Measurements from ENCODE around the gene HPS5.
A peak's percentile ranks its signal among the peaks of the same experiment; 100 is the strongest.
"Not testable (repeated sequence)": the region's sequence is repeated elsewhere in the genome, so short reads cannot be mapped to it uniquely, and the experiment has no call there.

HPS5 gene

DNA sequence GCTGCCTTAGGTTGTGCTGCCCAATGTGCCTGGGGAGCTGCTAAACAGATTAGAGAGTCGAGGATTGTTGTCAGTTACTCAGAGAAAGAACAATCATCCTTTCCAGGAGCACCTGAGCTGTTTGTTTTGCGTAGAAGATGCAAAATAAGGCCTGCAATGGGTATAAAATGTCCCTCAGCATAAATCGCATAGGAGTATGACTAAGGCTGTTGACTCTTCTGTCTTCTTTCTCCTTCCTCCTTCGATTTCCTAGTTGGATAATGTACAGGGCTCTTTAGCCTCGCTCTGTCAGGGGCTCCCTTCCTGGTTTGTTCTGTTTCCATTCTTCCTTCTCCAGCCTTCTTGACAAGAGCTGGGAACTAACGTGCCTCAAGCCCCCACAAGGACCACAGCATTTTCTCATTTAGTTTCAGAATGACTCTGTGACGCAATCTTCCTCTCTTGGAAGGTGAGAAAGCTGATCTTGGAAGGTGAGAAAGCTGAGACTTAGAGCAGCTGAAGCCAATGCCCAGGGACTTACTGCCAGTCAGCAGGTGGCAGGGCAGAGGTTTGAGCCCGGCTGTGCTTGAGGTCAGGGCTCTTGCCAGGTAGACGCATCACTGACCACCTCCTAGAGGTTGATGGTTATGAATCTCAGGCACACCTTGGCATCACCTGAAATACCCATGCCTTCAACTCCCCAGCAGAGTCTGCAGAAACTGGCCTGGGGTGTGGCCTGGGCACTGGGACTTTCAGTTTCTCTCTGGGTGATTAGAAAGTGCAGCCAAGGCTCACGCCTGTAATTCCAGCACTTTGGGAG lies 54.4 kb downstream of the HPS5 start:
- not testable (repeated sequence) for DNase-seq

DNA sequence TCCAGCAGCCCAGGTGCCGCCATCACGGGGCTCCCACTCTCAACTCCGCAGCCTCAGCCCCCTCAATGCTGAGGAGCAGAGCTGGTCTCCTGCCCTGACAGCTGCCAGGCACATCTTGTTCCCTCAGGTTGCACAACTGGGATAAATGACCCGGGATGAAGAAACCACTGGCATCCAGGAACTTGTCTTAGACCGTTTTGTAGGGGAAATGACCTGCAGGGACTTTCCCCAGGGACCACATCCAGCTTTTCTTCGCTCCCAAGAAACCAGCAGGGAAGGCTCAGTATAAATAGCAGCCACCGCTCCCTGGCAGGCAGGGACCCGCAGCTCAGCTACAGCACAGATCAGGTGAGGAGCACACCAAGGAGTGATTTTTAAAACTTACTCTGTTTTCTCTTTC lies 56.0 kb downstream of the HPS5 start, which contains the start of gene SAA1:
TSS of gene SAA1 (plus strand) at position 316 of the 400 bp plus-strand sequence. CDS start 624 bp downstream, outside the sequence.
- no peak for DNase-seq

DNA sequence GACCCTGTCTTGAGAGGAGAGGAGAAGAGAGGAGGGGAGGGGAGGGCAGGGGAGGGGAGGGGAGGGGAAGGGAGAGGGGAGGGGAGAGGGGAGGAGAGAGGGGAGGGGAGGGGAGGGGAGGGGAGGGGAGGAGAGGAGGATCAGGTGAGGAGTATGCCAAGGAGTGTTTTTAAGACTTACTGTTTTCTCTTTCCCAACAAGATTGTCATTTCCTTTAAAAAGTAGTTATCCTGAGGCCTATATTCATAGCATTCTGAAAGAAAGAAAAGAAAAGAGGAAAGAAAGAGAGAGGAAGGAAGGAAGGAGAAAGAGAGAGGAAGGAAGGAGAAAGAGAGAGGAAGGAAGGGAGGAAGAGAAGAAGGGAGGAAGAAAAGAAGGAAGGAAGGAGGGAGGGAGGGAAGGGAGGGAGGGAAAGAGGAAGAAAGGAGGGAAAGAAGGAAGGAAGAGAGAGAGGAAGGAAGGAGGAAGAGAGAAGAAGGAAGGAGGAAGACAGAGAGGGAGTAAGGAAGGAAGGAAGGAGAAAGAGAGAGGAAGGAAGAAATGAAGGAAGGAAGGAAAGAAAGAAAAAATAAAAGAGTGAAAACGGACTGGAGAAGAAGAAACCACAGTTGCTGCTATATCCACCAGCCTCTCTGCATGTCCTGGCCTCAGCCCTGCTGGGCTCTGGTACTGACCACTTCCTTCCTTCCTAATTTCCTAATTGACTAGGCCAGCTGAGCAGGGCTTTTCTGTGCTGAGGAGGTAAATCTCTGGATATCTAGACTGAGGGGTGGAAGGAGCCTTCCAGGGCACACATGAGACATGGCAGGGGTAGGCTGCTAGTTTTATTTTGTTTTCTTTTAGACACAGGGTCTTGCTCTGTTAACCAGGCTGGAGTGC lies 57.0 kb downstream of the HPS5 start:
- no peak for DNase-seq

DNA sequence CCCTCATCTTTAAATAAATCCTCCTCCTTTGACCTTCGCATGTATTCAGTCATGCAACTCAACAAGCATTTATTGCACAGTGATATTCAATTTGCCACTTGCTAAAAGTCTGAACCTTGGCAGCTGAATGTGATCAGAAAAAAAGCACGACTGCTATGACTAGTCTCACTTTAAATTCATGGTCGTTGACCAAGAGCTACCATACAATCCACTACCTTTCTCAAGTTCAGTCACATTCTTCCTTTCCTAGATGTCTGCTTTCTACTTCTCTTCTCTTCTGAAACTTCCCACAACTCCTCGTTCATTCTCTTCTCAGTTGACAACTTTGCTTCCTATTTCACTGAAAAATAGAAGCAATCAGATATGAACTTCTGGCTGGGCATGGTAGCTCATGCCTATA lies 57.9 kb downstream of the HPS5 start:
- DNase-seq = no peak

DNA sequence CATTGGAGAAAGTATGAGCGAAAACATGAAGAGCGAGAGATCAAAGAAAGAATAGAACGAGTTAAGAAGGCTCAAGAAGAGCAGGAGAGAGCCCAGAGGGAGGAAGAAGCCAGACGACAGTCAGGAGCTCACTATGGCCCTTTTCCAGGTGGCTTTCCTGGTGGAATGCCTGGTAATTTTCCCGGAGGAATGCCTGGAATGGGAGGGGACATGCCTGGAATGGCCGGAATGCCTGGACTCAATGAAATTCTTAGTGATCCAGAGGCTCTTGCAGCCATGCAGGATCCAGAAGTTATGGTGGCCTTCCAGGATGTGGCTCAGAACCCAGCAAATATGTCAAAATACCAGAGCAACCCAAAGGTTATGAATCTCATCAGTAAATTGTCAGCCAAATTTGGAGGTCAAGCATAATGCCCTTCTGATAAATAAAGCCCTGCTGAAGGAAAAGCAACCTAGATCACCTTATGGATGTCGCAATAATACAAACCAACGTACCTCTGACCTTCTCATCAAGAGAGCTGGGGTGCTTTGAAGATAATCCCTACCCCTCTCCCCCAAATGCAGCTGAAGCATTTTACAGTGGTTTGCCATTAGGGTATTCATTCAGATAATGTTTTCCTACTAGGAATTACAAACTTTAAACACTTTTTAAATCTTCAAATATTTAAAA lies 59.1 kb downstream of the HPS5 start:
- DNase-seq = not testable (repeated sequence)

DNA sequence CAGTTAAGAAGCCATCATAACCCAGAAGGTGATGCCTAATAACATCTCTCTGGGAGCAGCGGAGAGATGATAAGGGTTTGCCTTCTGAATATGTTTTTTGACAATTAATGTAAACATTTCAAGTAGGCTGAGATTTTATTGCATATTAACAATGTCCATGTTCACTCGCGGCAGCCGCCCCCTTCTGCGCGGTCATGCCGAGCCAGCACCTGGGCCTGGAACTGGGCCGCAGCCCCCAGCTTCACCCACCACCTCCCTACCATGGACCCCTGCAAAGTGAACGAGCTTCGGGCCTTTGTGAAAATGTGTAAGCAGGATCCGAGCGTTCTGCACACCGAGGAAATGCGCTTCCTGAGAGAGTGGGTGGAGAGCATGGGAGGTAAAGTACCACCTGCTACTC lies 60.2 kb downstream of the HPS5 start:
- no peak for DNase-seq

DNA sequence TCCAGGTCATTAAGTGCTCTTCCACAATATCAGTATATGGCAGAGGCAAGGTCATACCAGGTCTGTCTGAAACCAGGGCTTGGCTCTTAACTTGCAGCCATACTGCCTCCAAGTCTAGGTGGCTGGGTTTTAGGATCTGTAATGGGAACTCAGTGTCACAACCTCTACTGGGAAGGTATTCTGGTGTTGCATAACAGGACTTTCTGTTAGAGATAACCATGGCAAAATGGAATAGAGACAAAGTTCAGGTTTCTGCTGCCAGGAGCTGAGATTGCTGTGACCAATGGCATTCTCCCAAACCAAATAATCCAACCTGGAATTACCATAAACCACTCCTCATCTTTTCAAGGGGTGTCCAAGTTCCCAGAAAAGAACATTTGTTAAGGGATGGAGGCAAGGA lies 62.7 kb downstream of the HPS5 start:
- DNase-seq = no peak

DNA sequence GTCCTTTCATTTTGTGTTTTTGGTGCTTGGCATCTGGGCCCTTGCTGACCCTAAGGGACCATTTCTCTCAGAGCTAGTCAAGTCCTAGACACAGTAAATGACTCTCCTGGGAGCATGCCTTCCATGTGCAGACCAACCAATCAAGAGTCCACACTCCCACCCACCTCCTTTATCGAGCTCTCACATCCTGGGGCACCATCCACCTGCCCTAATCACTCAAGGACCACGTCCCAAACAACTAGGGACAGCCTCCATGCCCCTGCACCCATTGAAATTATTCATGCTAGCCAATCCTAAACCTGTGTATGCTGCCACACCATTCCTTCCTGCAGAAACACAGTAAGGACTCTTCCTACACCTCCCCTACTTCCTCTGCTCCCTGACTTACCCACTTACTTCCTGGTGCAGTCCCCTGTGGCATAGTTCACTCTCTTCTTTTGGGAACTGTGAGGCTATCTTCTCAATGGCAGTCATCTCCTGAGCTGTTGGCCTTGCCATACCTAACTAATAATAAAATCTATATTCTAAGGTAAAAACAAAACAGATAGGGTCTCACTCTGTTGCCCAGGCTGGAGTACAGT lies 67.1 kb downstream of the HPS5 start:
- DNase-seq = no peak

DNA sequence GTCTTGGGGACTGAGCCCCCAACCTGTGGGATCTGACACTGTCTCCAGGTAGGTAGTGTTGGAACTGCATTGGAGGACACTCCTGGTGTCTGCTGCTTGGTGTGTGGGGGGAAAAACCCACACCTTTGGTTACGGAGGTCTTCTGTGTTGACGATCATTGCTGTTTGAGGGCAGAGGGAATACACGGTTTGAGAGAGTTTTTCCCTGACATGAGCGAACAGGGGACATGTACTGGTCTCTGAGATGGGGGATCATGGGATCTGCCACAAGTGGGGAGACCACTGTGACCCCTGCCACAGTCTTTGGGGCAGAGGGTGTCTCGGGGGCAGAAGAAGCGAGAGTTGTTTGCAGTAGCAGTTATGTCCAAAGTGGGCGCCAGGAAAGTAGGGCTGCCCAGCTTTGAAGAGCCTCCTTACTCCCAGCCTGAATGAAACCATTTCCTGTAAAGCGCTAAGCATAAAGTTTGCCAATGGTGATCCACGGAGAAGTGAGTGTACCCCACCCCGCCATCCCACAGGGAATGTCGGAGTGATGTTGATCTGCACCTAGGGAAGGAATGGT lies 68.1 kb downstream of the HPS5 start:
- DNase-seq = no peak

DNA sequence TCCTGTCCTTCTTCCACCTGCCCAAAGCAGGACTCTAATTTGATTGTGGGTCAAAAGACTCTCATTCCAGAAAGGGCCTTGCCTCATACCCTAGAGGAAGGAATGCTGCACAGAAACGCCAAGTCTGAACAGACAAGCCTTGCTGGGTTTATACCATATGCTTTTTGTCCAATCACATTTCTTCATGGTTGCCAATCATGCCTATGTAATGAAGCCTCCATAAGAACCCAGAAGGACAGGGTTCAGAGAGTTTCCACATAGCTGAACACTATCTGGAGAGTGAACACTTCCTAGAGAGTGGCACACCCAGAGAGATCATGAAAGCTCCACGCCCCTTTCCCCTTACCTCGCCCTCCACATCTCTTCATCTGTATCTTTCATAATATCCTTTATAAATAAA lies 68.7 kb downstream of the HPS5 start:
- peak; percentile 7 for DNase-seq

DNA sequence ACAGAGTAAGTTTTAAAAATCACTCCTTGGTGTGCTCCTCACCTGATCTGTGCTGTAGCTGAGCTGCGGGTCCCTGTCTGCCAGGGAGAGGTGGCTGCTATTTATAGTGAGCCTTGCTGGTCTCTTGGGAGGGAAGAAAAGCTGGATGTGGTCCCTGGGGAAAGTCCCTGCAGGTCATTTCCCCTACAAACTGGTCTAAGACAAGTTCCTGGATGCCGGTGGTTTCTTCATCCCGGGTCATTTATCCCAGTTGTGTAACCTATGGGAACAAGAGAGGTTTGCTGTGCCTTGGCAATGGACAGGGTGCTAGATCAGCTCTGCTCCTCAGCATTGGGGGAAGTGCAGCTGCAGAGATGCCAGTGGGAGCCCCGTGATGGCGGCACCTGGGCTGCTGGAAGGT lies 73.4 kb downstream of the HPS5 start, which contains the start of gene SAA2:
TSS of gene SAA2 (minus strand) at position 108 of the 400 bp plus-strand sequence. CDS start 657 bp downstream, outside the sequence.
- no peak for DNase-seq

DNA sequence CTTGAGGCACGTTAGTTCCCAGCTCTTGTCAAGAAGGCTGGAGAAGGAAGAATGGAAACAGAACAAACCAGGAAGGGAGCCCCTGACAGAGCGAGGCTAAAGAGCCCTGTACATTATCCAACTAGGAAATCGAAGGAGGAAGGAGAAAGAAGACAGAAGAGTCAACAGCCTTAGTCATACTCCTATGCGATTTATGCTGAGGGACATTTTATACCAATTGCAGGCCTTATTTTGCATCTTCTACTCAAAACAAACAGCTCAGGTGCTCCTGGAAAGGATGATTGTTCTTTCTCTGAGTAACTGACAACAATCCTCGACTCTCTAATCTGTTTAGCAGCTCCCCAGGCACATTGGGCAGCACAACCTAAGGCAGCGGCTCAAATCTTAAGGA lies 74.8 kb downstream of the HPS5 start:
- DNase-seq = not testable (repeated sequence)

DNA sequence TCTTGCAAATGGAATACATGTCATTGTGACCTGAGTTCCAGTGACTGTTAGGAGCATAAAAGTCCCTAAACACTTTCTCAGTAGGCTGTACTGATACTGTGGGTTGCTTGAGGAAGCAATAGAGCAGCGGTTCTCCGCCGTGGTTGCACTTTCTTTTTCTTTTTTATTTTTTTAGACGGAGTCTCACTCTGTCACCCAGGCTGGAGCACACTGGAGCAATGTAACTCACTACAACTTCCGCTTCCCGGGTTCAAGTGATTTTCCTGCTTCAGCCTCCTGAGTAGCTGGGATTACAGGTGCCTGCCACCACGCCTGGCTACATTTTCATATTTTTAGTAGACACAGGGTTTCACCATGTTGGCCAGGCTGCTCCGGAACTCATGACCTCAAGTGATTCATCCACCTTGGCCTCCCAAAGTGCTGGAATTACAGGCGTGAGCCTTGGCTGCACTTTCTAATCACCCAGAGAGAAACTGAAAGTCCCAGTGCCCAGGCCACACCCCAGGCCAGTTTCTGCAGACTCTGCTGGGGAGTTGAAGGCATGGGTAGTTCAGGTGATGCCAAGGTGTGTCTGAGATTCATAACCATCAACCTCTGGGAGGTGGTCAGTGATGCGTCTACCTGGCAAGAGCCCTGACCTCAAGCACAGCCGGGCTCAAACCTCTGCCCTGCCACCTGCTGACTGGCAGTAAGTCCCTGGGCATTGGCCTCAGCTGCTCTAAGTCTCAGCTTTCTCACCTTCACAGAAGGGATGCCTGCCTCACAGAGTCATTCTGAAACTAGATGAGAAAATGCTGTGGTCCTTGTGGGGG lies 75.4 kb downstream of the HPS5 start:
- not testable (repeated sequence) for DNase-seq

DNA sequence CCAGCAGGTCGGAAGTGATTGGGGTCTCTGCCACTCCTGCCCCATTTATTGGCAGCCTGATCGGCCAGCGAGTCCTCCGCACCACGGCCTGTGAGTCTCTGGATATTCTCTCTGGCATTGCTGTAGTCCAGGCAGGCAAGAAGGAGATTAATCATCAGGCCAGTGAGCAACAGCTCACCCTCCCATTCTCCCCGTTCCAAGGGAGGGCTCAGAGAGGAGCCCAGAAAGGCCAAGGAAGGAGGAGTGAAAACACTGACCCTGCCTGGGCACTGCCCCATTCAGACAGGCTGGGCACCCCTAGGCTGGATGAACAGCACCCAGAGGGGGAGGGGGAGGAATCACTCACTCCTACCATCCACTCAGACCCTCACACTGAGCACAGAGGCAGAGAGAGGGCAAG lies 76.5 kb downstream of the HPS5 start:
- no peak for DNase-seq

DNA sequence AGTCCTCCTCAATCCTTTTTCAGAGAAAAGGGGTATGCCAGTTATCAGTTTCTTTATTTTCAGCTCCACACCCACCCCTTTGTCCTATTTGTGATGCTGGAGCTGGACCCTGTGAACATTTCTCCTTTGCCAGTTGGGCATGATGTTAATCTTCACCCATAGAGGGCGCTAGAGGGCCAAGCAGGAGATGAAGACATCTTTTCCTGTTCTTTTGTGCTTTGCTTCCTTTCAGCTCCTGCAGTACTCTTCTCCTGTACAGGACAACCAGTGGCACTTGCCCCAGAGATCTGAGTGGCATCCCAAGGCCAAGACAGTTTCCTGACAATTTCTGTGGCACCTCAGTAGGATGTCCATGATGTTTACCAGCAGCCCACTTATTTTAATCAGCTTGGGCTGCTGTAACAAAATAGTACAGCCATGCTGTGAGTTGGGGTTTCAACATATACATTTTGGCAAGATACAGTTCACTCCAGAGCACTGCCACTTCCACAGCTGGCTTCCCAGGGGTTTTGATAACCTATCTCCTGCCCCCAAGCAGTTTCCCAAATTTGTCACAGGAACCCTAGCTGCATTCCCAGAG lies 78.1 kb downstream of the HPS5 start:
- DNase-seq = peak; percentile 75

DNA sequence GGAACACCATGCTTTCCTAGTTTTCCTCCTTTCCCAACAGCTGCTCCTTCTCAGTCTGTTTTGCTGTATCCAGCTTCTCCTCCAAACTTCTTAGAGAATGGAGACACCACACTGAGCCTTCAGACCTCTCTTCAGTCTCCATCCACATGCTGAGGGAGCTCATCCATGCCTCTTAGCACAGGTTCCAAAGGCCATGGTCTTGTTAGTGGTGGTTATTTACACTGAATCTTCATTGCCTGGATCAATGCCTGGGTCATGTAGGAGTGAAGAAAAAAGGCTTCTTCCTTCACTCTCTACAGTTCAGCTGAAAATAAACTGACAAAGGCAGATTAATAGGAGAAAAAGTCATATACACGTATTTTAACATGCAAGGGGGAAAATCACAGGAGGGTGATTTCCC lies 82.3 kb downstream of the HPS5 start:
- no peak for DNase-seq

DNA sequence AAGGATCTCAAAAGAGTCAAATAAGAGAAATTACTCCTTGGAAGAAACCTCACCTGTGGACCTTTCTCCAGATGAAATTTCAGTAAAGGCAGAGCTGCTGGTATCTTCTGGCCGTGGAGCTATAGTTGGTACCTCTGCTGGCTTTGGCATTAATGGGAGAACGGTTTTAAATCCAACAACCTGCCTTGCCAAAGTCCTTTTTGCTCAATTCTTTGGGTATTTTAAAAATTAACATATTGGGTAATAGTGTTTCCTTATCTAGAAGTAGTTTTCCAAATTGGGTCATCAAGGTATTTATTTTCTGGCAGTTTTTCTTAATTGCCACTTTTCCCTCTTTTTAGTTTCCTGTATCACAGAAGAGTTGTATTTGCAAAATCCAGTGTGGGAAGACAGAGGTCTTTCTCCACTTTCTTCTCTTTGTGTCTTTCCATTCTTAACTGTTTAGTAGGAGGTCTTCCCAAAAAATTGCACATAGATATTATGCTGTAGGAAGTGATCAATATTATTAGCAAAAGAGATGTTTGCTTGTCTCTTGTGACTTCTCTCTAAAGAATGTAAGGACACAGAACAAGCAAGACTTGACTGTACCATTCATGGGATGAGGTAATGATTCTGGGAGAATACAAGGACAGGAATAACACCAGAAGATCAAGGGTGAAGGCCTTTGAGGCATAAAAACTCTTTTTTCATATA lies 85.1 kb downstream of the HPS5 start, which contains the start of gene SAA4:
TSS of gene SAA4 (minus strand) at position 139 of the 693 bp plus-strand sequence. CDS start 876 bp downstream, outside the sequence.
- DNase-seq = no peak

DNA sequence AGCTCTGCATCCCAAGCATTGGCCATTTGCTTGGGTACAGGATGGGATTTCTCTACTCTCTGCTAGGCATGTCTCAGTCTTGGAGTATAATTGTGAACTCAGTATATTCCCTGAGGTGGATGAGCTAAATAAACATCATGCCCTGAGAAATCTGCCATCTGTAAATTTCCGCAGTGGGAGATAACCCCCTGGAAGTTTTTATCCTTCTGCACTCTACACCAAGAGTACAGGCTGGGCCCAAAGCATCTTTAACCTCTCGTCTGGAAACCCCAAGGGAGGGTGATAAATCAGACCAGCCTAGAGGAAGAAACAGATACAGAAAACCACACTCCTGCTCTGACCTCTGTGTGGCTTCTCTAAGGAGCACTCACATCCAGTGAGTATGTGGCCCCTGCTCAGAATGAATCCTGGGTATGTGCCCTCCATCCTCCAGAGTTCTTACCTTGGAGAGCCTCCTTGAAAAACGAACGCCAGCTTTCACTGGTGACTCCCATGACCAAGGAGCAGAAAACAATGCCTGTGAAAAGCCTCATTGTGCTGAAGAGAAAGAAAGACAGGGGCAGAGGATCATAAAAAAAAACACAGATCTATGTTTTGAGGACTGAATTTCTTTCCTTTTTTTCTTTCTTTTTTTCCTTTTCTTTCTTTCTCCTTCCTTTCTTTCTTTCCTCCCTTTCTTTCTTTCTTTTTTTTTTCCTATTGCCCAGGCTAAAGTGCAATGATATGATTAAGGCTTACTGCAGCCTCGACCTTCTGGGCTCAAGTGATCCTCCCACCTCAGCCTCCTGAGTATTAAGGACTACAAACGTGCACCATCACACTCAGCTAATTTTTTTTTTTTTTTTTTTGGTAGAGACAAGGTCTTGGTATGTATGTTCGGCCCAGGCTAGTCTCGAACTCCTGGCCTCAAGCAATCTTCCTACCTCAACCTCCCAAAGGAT lies 86.3 kb downstream of the HPS5 start:
- DNase-seq = no peak

DNA sequence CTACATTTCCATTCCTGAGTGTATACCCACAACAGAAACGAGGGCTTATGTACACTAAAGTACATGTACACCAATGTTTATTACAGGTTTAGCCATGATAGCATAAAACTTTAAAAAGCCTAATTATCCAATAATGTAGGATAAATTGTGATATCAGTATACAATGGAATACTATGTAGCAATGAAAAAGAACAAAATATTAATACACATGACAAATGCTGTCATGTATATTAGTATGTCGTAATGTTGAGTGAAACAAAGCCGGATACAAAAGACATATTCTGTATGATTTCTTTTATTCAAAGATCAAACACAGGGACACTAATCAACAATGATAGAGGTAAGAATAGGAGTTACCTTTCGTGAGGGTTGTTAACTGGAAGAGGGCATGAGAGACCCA lies 88.0 kb downstream of the HPS5 start:
- DNase-seq = no peak
